Fibroblast of the aortic adventitia (primary cell): ENCODE measurements around the gene DNAH7. TPM values are rescaled to one million over a fixed set of nuclear protein-coding genes. Genes with fewer than 3 reads are reported as not detected.

Experiments used
- DNase-seq: peaks from one replicate; pipeline ENCODE4 v3.0.0-alpha.2; 2010; ENCODE audit warnings: low read depth
- H3K4me3 ChIP-seq: 2 replicates; pipeline ENCODE4 v1.5.1; 2011; ENCODE audit warnings: low read depth, mild to moderate bottlenecking, control low read depth, low read length, moderate library complexity
- total RNA-seq: library from RNA; depleted of rRNA; stranded (reverse); fragments of >200 nt; gene quantifications from 2 replicates; pipeline ENCODE4 v1.2.3, GENCODE V29; 2012; ENCODE audit warnings: low replicate concordance
- TF ChIP-seq, protein P1 (sequence below): IDR thresholded peaks from 2 replicates; pipeline ENCODE4 v1.5.1; 2011; ENCODE audit warnings: mild to moderate bottlenecking, low read length, control low read depth, inconsistent platforms; ENCODE audit not compliant: insufficient read depth

The DNAH7 gene
- 2.6 and 2.7 TPM in 2 replicates for total RNA-seq

DNA sequence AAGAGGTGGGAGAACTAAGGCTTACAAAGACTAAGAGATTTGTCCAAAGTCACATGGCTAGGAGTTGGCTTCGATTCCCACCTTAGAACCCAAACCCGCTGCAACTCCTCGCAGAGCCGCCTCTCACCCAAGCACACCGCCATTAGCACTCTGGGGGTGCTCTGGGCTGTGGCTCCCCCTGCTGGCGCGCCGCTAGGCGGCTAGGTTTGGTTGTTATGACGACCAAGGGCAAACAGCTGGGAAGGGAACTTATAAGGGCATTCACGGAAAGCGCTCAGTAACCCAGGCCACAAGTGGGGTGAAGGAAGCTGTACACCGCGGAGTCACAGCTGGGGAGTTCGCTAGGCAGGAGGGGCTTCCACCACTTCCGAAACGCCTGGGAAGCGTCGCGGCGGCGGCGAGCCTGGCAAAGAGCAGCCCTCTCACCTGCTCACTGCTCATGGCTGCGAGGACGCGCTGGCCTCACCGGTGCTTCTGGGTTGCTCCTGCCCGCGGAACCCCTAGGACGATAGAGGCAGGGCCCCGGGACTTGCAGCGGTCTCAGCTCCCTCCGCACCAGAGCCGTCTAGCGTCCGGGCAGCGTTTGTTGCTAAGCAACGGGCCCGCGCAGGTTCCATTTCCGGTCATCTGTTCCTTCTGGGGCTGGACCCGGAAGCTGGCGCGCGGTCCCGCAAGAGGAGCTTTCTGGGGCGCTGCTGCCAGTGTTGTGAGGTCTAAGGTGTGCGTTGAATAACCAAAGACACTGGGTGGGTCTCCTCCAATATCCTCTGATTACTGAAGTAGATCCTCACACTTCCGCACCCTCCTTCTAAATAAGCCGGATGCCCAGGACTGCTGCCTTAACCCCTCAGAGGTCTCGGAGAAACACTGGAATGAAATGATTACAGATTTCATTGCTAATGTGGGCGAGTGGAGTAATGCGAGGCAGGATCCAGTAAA lies at the start of gene DNAH7:
Gene DNAH7 (minus strand): TSS at position 567 of the 939 bp plus-strand sequence. CDS start 126 bp downstream, at position 441.
- TF ChIP-seq, protein P1, sequence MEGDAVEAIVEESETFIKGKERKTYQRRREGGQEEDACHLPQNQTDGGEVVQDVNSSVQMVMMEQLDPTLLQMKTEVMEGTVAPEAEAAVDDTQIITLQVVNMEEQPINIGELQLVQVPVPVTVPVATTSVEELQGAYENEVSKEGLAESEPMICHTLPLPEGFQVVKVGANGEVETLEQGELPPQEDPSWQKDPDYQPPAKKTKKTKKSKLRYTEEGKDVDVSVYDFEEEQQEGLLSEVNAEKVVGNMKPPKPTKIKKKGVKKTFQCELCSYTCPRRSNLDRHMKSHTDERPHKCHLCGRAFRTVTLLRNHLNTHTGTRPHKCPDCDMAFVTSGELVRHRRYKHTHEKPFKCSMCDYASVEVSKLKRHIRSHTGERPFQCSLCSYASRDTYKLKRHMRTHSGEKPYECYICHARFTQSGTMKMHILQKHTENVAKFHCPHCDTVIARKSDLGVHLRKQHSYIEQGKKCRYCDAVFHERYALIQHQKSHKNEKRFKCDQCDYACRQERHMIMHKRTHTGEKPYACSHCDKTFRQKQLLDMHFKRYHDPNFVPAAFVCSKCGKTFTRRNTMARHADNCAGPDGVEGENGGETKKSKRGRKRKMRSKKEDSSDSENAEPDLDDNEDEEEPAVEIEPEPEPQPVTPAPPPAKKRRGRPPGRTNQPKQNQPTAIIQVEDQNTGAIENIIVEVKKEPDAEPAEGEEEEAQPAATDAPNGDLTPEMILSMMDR: peak; percentile 98
- DNase-seq: peak; percentile 86
- peak within 1 kb of the TSS; percentile 90 for H3K4me3 ChIP-seq

DNA sequence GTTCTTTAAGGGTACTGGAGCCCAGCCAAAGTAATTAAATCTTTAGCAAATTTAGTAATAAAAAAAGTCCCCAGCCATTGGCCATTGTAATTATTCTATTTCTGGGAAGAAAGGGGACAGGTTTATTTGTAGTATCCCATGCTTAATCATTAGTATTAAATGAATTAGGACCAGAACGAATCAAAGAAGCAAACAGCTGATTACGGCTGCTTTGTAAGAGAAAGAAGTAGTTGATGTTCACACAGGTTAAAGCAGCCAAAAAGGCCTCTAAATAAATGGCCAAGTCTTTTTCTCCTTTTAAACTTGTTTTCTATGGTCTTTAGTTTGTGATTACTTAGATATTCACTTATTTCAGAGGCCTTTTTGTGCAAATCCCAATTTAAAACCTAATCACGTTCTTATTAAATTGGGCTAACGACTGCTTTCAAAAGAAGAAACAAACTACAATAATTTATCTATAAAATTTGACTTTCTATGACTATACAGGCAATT lies 48.6 kb upstream of the DNAH7 start:
- no peak for DNase-seq
- H3K4me3 ChIP-seq: no peak overlapping the region
- TF ChIP-seq, protein P1: no peak

DNA sequence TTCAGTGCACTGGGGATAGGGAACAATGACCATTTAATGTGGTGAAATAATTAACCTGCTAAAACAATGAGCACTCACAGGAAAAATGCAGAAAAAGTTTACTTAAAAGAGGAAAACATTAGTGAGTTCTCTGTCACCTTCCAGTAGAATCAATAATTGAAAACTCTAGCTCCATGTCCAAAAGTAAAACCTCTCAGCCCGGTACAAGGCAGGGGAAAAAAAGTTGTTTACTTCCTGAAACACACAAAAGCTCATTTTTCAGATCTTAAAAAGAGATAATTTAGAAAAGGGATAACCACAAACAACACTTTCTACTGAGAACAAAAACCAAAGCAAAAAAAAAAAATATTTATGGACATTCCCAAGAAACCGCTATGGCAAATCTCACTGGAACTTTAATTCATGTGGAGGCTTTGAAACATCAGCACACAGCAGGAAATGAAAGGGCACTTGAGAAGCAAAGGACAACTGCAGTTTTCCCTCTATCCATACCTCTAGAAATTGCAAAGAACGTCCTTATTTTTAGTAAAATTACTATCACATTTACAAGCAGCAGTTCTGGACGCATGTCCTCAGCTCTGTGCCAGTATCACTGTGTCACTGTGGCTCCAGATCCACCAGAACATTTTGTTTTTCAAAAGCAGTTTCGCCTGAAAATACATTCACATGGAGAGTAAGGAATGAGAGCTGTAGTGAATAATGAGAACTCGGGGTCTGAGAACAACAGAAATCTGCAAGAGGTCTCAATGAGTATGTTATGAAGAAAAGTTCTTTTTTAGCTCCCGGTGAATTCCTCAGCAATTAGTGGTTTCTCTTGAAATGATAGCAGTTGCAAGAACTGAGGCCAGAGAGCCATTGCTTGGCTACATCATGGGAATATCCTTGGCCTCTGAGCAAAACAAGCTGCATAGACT lies 44.7 kb upstream of the DNAH7 start:
- peak; percentile 82 for DNase-seq
- no peak overlapping the region for H3K4me3 ChIP-seq
- TF ChIP-seq, protein P1: no peak

DNA sequence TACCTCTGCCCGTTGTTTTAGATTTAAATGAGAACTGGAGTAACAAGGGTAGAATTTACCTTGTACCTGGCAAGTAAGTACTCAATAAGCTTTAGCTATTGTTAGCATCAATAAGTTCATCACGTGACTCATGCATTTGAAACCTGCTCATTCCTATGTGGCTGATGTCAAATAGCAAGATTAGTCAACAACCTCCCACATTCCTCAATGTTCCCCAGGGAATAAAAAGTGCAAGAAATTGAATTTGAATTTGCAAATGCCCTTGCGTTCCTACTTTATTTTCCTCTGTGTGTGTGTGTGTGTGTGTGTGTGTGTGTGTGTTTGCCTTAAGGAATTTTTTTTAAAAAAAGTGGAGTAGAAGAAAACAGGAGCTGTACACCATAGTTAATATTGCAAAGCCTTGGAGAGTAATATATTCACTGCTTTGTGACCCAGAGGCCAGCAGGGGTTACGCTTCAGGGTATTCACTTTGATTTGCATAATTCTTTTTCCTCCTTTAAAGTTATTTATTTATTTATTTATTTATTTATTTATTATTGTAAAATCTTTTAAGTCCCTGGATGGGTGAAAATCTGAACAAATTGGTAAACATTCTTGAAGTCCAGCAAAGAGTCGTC lies 43.9 kb upstream of the DNAH7 start:
- TF ChIP-seq, protein P1: no peak
- peak; percentile 94 for DNase-seq
- H3K4me3 ChIP-seq: no peak overlapping the region

DNA sequence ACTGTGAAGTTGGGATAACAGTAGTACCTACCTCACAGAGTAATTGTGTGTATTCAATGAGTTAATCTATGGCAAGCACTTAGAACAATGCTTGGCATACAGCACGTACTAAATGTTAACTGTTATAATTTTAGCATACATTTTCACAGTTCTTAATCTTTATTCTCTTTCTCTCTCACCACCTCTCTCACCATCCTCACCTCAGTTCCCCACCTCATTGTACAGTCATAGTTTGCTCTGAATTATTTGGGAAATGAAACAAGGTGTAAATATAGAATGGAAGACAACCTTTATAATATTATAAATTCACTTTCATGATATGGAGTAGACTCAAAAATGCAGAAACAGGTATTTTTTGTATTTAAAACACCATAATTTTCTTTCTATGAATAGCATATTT lies 40.0 kb upstream of the DNAH7 start:
- TF ChIP-seq, protein P1: no peak
- DNase-seq: no peak
- H3K4me3 ChIP-seq: no peak overlapping the region

DNA sequence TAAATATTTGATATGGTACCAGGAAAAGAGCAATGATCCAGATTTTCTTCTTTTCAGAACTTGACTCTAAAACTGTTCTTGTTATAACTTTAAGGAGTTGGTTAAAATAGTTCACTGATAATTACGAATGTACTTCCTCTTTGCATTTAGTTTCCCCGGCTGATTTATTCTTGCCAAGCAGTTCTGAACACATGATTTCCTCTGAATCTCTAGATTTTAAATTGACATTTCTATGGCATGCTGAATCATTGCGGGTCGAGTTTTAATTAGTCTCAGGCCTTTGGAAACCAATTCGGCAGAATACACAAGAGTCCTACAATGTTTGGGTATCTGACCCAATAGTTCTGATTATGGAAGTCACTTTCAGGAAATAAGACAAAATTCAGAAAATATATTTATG lies 37.3 kb upstream of the DNAH7 start:
- H3K4me3 ChIP-seq: no peak overlapping the region
- DNase-seq: no peak
- TF ChIP-seq, protein P1: no peak
